GM21825 (cell line): ENCODE measurements around the gene SALL3.

Source experiments
- ATAC-seq: cut with Tn5 transposase; IDR thresholded peaks from one replicate; pipeline ENCODE4 v1.9.1; 2021; ENCODE audit warnings: mild to moderate bottlenecking, moderate library complexity; ENCODE audit not compliant: unreplicated experiment

Gene SALL3

DNA sequence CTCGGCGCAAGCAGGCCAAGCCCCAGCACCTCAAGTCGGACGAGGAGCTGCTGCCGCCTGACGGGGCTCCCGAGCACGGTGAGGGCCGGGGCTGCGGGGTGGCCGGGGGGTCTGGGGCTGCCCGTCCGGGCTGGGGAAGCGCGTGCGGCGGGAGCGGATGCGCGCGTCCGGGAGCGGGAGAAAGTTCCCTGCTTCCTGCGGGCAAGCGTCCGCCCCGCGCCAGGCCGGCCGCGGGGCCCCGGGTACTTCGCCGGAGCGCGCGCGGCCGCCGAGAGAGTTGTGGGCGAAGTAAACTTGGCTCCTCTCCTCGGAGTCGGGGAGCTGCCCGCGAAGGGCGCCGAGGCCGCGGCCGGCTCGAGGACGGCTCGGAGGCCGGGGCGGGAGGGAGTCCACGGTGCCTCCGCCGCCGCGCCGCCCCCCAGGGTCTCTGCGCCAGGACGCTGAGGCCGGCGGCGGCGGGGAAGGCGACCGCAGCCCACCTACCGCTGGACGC lies 707 bp downstream of the SALL3 start:
- ATAC-seq = no peak

GRCh38 chr18:78980777-78981380 lies 1.3 kb downstream of the SALL3 start:
- ATAC-seq = no peak

GRCh38 chr18:78981394-78981831 lies 1.8 kb downstream of the SALL3 start:
- no peak for ATAC-seq

GRCh38 chr18:78981989-78982620 lies 2.5 kb downstream of the SALL3 start:
- no peak for ATAC-seq

DNA sequence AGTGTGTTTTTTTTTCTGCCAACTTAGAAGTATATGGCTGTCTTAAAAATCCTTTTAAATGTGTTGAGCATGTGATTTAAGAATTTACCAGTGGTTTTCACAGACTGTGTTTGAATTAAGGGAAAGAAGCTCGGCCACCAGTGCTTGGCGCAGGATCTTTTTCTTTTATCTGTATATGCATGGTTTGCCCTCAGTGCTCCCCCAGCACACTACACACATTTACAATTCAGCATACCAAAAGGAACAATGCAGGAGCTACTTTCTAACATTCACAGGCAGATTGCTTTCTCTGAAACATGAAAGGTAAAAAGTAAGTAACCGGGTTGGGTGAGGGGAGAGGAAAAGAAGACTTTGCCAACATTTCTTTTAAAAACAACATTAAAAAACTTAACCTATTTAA lies 3.9 kb downstream of the SALL3 start:
- no peak for ATAC-seq

GRCh38 chr18:78984941-78985784 lies 5.5 kb downstream of the SALL3 start:
- no peak for ATAC-seq

DNA sequence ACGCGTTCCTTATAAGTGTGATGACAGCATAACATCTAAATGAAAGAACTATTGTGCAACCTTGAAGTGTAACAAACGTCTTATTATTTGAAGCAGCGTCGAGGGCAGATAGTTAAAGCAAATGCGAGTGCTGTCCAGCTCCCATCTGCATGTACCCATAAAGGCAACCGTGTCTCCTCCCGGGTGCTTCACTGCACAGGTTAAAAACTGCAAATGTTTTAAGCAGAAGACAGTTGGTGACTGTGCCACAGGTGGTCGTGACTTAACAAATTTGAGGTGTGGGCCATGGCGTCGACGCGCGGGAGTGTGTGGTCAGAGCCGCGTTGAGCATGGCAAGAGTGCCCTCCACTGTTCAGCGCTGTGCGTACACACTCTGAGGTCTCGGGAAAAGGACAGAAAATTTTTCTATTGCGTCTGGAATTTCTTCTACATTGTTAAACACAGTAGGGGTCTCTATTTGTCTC lies 6.4 kb downstream of the SALL3 start:
- no peak for ATAC-seq

DNA sequence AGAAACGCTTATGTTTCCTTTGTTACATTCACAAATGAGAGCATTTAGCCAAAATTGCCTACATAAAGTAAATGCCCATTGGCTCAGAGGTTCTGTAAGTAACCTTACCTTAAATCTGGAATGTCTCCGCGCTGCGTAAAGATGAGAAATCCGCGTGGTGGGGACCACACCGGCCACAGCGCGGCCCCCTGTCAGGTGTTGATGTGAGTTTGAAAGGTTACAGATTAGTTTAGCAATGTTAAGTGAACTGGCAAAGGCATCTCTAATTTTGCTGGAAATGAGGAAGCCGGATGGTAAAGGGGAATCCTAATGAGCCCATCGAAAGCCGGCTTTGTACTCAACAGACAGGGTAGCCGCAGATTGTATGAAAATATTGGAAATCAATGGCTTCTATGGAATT lies 11.8 kb downstream of the SALL3 start:
- ATAC-seq = no peak

DNA sequence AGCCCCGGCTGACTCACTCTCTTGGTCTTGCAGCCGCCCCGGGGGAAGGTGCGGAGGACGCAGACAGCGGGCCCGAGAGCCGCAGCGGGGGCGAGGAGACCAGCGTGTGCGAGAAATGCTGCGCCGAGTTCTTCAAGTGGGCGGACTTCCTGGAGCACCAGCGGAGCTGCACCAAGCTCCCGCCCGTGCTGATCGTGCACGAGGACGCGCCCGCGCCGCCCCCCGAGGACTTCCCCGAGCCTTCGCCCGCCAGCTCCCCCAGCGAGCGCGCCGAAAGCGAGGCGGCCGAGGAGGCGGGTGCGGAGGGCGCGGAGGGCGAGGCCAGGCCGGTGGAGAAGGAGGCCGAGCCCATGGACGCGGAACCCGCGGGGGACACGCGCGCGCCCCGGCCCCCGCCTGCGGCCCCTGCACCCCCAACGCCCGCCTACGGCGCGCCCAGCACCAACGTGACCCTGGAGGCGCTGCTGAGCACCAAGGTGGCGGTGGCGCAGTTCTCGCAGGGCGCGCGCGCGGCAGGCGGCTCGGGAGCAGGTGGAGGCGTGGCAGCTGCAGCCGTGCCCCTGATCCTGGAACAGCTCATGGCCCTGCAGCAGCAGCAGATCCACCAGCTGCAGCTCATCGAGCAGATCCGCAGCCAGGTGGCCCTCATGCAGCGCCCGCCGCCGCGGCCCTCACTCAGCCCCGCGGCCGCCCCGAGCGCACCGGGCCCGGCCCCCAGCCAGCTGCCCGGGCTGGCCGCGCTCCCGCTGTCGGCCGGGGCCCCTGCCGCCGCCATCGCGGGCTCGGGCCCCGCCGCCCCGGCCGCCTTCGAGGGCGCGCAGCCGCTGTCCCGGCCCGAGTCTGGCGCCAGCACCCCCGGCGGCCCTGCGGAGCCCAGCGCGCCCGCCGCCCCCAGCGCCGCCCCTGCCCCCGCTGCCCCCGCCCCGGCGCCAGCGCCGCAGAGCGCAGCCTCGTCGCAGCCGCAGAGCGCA lies 12.7 kb downstream of the SALL3 start:
- no peak for ATAC-seq

GRCh38 chr18:78993014-78993926 lies 13.7 kb downstream of the SALL3 start:
- ATAC-seq = no peak

DNA sequence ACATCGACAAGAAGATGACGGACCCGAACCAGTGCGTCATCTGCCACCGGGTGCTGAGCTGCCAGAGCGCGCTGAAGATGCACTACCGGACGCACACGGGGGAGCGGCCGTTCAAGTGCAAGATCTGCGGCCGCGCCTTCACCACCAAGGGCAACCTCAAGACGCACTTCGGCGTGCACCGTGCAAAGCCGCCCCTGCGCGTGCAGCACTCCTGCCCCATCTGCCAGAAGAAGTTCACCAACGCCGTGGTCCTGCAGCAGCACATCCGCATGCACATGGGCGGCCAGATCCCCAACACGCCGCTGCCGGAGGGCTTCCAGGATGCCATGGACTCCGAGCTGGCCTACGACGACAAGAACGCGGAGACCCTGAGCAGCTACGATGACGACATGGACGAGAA lies 14.4 kb downstream of the SALL3 start:
- ATAC-seq = no peak

DNA sequence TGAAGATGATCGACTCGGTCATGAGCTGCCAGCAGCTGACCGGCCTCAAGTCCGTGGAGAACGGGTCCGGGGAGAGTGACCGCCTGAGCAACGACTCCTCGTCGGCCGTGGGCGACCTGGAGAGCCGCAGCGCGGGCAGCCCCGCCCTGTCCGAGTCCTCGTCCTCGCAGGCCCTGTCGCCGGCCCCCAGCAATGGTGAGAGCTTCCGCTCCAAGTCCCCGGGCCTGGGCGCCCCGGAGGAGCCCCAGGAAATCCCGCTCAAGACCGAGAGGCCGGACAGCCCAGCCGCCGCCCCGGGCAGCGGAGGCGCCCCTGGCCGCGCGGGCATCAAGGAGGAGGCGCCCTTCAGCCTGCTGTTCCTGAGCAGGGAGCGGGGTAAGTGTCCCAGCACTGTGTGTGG lies 14.9 kb downstream of the SALL3 start:
- ATAC-seq = no peak

- ATAC-seq = no peak
Measured at GRCh38 chr18:78994977-78995582, 15.5 kb downstream of the SALL3 start.

DNA sequence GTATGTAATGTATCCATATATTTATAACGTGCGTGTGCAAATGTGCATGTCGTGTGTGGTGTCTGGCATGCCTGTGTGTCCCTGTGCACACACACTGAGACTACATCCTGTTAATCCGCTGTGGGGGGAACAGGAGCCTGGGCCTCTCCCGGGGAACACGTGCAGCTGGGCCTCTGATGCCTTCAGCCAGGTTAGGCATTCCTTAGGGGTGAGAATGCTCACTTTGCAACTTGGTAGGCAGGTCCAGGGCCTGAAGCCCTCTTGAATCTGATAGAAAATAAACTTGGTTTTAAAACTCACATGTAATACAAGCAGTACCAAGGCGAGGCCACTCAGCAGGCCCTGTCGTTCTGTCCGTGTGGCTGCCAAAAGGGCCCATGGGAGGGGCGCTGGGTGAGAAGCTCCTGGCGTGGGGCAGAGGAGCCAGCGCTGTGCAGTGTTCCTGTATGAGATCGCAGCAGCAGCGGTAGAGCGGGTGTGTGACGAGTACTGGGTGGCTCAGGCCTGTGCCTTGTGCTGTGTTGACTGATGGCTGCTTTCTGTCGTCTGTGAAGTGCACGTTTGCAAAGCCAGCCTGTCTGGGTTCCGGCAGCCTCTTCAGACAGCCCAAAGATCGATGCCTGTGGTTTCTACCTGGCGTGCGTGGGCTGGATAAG lies 16.2 kb downstream of the SALL3 start:
- ATAC-seq = no peak

DNA sequence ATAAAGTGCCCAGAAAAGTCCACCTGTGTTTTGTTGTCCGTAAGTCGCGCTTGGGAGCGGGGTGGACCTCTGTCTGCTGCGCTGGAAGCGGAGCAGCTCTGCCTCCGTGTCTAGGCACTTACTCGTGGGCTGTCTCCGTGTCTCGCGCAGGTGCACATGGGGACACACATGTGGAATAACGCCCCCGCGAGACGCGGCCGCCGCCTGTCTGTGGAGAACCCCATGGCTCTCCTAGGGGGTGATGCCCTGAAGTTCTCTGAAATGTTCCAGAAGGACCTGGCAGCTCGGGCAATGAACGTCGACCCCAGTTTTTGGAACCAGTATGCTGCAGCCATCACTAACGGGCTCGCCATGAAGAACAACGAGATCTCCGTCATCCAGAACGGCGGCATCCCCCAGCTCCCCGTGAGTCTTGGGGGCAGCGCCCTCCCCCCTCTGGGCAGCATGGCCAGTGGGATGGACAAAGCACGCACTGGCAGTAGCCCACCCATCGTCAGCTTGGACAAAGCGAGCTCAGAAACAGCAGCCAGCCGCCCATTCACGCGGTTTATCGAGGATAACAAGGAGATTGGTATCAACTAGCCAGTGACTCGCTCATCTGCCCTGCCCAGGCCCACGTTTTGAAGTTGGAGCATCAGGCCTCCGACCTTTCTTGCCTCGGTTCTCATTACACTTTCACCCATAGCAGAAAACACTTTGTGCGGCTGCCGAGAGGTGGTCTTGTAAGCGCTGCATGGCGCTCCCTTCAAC lies 17.3 kb downstream of the SALL3 start:
- ATAC-seq = no peak

DNA sequence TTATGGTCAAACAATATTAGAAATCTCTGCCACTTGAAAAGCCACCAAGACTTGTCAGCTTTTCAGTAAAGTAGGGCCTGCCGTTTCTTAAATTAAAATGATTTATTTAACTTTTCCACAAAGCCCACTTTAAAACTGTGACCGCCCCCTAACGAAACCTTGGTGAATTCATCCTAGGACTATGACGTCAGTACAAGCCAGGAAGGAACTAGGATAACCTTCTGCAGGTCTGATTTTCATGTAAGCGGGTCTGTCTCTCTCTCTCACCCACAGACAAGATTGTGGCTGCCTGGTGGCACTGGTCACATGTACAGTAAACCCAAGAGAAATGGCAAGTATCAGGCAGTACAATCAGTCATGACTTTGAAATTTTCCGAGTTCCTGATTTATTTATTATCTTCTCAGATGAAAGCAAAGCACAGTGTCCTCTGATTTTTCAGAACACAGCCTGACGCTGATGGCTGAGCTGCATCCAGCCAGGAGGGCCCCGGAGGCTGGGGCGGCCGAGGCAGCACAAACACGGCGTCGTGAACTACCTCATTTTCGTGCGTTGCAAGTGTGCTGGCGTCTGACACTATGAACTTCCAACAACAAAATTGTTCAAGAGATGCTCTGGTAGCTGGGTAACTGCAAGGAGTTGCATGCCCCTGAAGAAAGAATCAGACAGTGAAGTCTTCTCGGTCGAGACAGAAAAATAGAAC lies 18.9 kb downstream of the SALL3 start:
- ATAC-seq = no peak

GRCh38 chr18:78999939-79000338 lies 20.3 kb downstream of the SALL3 start:
- no peak for ATAC-seq
